Globus pallidus (tissue), 1 donor: Measurements from ENCODE around the gene CRB2.
"Not testable (repeated sequence)": the region's sequence is repeated elsewhere in the genome, so short reads cannot be mapped to it uniquely, and the experiment has no call there.

Source experiments
- DNase-seq: peaks from one replicate; pipeline ENCODE4 v3.0.0-alpha.2; 2015; ENCODE audit warnings: low spot score

The CRB2 gene

GRCh38 chr9:123380852-123381705, 25.1 kb downstream of the CRB2 start:
- DNase-seq = no peak

GRCh38 chr9:123382653-123383511, 26.9 kb downstream of the CRB2 start:
- peak; percentile 62 for DNase-seq

- no peak for DNase-seq
Measured at GRCh38 chr9:123383512-123384170, 27.6 kb downstream of the CRB2 start.

- DNase-seq = no peak
Measured at GRCh38 chr9:123387686-123388085, 31.7 kb downstream of the CRB2 start.

- DNase-seq = no peak
Measured at GRCh38 chr9:123389070-123389469, 33.1 kb downstream of the CRB2 start.

GRCh38 chr9:123389698-123390097, 33.7 kb downstream of the CRB2 start:
- DNase-seq = no peak

- DNase-seq = no peak
Measured at GRCh38 chr9:123390337-123391135, 34.5 kb downstream of the CRB2 start.

- DNase-seq = no peak
Measured at GRCh38 chr9:123391233-123391632, 35.2 kb downstream of the CRB2 start.

GRCh38 chr9:123391946-123392345, 35.9 kb downstream of the CRB2 start:
- DNase-seq = no peak

GRCh38 chr9:123392802-123393201, 36.8 kb downstream of the CRB2 start:
- DNase-seq = no peak

- no peak for DNase-seq
Measured at GRCh38 chr9:123394291-123395235, 38.6 kb downstream of the CRB2 start.

GRCh38 chr9:123395276-123395688, 39.3 kb downstream of the CRB2 start:
- DNase-seq = no peak

- DNase-seq = no peak
Measured at GRCh38 chr9:123395689-123396511, 39.9 kb downstream of the CRB2 start.

GRCh38 chr9:123397975-123398374, 42.0 kb downstream of the CRB2 start:
- no peak for DNase-seq

GRCh38 chr9:123398938-123399337, 42.9 kb downstream of the CRB2 start:
- DNase-seq = not testable (repeated sequence)

- no peak for DNase-seq
Measured at GRCh38 chr9:123399803-123400378, 43.9 kb downstream of the CRB2 start.

- DNase-seq = no peak
Measured at GRCh38 chr9:123400926-123401503, 45.0 kb downstream of the CRB2 start.

- no peak for DNase-seq
Measured at GRCh38 chr9:123401879-123402513, 46.0 kb downstream of the CRB2 start.
